SU-DHL-6 (cell line): ENCODE results near the gene OTULIN.

Experiments
- H2AFZ ChIP-seq: fragments of 200-600 bp; sonication (generic); 2 replicates; pipeline ENCODE4 v1.6.1; 2014; ENCODE audit warnings: low read depth, mild to moderate bottlenecking, moderate library complexity, mixed read lengths, antibody characterized with exemption, low read length; ENCODE audit not compliant: severe bottlenecking
- H3F3A ChIP-seq: fragments of 200-600 bp; shearing (Covaris generic); 2 replicates; pipeline ENCODE4 v1.6.0; 2016; ENCODE audit warnings: antibody characterized with exemption, mild to moderate bottlenecking; ENCODE audit not compliant: insufficient read depth
- H3K27ac ChIP-seq: fragments of 200-600 bp; sonication (generic); 2 replicates; pipeline ENCODE4 v1.5.1; 2016; ENCODE audit warnings: low read depth, mild to moderate bottlenecking, low read length, moderate library complexity, mixed read lengths
- H3K27me3 ChIP-seq: fragments of 200-600 bp; sonication (generic), shearing (Covaris generic); 2 replicates; pipeline ENCODE4 v1.6.0; 2014; ENCODE audit warnings: mild to moderate bottlenecking, low read length
- H3K36me3 ChIP-seq: fragments of 200-600 bp; sonication (generic); 2 replicates; pipeline ENCODE4 v1.6.1; 2014; ENCODE audit warnings: mild to moderate bottlenecking, low read length, mixed read lengths
- H3K4me2 ChIP-seq: fragments of 300-600, 200-600 bp; shearing (Covaris generic), sonication (generic); 2 replicates; pipeline ENCODE4 v1.6.0; 2014; ENCODE audit warnings: low read length, low read depth, mild to moderate bottlenecking; ENCODE audit not compliant: poor library complexity, severe bottlenecking
- H3K4me3 ChIP-seq: fragments of 200-600 bp; sonication (generic); 2 replicates; pipeline ENCODE4 v1.5.1; 2014; ENCODE audit warnings: antibody characterized with exemption, low read length, mild to moderate bottlenecking, mixed read lengths; ENCODE audit not compliant: insufficient read depth, poor library complexity, severe bottlenecking
- H3K79me2 ChIP-seq: fragments of 200-600 bp; sonication (generic); 2 replicates; pipeline ENCODE4 v1.6.1; 2014; ENCODE audit warnings: mild to moderate bottlenecking, low read length, moderate library complexity; ENCODE audit not compliant: insufficient read depth
- H3K9ac ChIP-seq: fragments of 200-600 bp; sonication (generic); 2 replicates; pipeline ENCODE4 v1.7.0; 2014; ENCODE audit warnings: mild to moderate bottlenecking, low read length
- H3K9me2 ChIP-seq: fragments of 200-600 bp; sonication (generic); replicated peaks from 2 replicates; pipeline ENCODE4 v1.6.1; 2014; ENCODE audit warnings: low read length; ENCODE audit not compliant: insufficient read depth
- H3K9me3 ChIP-seq: fragments of 200-600 bp; sonication (generic); 2 replicates; pipeline ENCODE4 v1.6.1; 2014; ENCODE audit warnings: low read length, mixed read lengths; ENCODE audit not compliant: insufficient read depth
- H4K20me1 ChIP-seq: fragments of 200-600 bp; sonication (generic); 2 replicates; pipeline ENCODE4 v1.6.1; 2014; ENCODE audit warnings: low read depth, mild to moderate bottlenecking, antibody characterized with exemption, low read length, moderate library complexity, mixed read lengths
- CTCF ChIP-seq: fragments of 200-600 bp; sonication (generic); IDR thresholded peaks from one replicate; pipeline ENCODE4 v1.5.1; 2017; ENCODE audit warnings: antibody characterized with exemption, mild to moderate bottlenecking, low read length, moderate library complexity; ENCODE audit not compliant: insufficient read depth, poor library complexity, severe bottlenecking
- EZH2phosphoT487 ChIP-seq: fragments of 200-600 bp; sonication (generic), shearing (Covaris generic); conservative IDR thresholded peaks from 2 replicates; pipeline ENCODE4 v1.6.1; 2018; ENCODE audit warnings: mild to moderate bottlenecking, antibody characterized with exemption, low read length, moderate library complexity, mixed read lengths

Gene OTULIN

GRCh38 chr5:14678773-14679334, 14.3 kb downstream of the OTULIN start:
- H3K4me2 ChIP-seq, result no peak overlapping the region
- H3K27ac ChIP-seq, result no peak overlapping the region
- H4K20me1 ChIP-seq, result no peaks in the 10 kb centered on the region
- peaks cover 66% of the 10 kb centered on the region for H3K79me2 ChIP-seq
- H3K9me2 ChIP-seq, result no peaks in the 10 kb centered on the region
- H3K36me3 ChIP-seq, result peaks cover 37% of the 10 kb centered on the region; the same call in 1 of the 2 replicates
- no peak overlapping the region for H2AFZ ChIP-seq
- H3K27me3 ChIP-seq, result no peaks in the 10 kb centered on the region
- TF ChIP-seq CTCF (no peak), EZH2phosphoT487 (no peak)
- no peak overlapping the region for H3K9ac ChIP-seq
- no peaks in the 10 kb centered on the region for H3K9me3 ChIP-seq
- H3F3A ChIP-seq, result peaks cover 28% of the 10 kb centered on the region
- no peak overlapping the region for H3K4me3 ChIP-seq

GRCh38 chr5:14679595-14679994, 15.1 kb downstream of the OTULIN start:
- peaks cover 37% of the 10 kb centered on the region; the same call in 1 of the 2 replicates for H3K36me3 ChIP-seq
- H3K4me2 ChIP-seq, result no peak overlapping the region

GRCh38 chr5:14681236-14681752, 16.8 kb downstream of the OTULIN start:
- Histone ChIP-seq H3K4me2 (no peak overlapping the region), H3F3A (peaks cover 23% of the 10 kb centered on the region; the same call in 1 of the 2 replicates), H3K36me3 (peaks cover 37% of the 10 kb centered on the region; the same call in 1 of the 2 replicates), H4K20me1 (no peaks in the 10 kb centered on the region), H2AFZ (no peak overlapping the region), H3K27me3 (no peaks in the 10 kb centered on the region), H3K4me3 (no peak overlapping the region), H3K9me3 (no peaks in the 10 kb centered on the region), H3K9ac (no peak overlapping the region), H3K27ac (no peak overlapping the region), H3K9me2 (no peaks in the 10 kb centered on the region), H3K79me2 (peaks cover 43% of the 10 kb centered on the region)
- TF ChIP-seq EZH2phosphoT487, result no peak
- TF ChIP-seq CTCF, result no peak

More at GRCh38 chr5:14679595-14679994, 15.1 kb downstream of the OTULIN start:
- no peak overlapping the region for H3K27ac ChIP-seq
- TF ChIP-seq CTCF (no peak), EZH2phosphoT487 (no peak)
- H2AFZ ChIP-seq, result no peak overlapping the region
- H3K9me3 ChIP-seq, result no peaks in the 10 kb centered on the region
- no peak overlapping the region for H3K4me3 ChIP-seq
- peaks cover 31% of the 10 kb centered on the region for H3F3A ChIP-seq
- no peaks in the 10 kb centered on the region for H3K27me3 ChIP-seq
- H3K79me2 ChIP-seq, result peaks cover 58% of the 10 kb centered on the region
- no peak overlapping the region for H3K9ac ChIP-seq
- H4K20me1 ChIP-seq, result no peaks in the 10 kb centered on the region
- no peaks in the 10 kb centered on the region for H3K9me2 ChIP-seq
